Neuronal stem cell (in vitro differentiated cells): ENCODE data around the gene LEO1.

ENCODE experiments used
- DNase-seq: peaks from one replicate; pipeline ENCODE4 v3.0.0-alpha.2; 2013; ENCODE audit warnings: low spot score
- H2AFZ ChIP-seq: one replicate; pipeline ENCODE4 v1.6.1; 2013; ENCODE audit warnings: mild to moderate bottlenecking, low read length, inconsistent platforms
- H2AK5ac ChIP-seq: 2 replicates; pipeline ENCODE4 v1.6.1; 2013; ENCODE audit warnings: low read depth, mild to moderate bottlenecking, inconsistent platforms, low read length, moderate library complexity, mixed read lengths
- H2BK120ac ChIP-seq: 2 replicates; pipeline ENCODE4 v1.6.1; 2013; ENCODE audit warnings: low read depth, mild to moderate bottlenecking, inconsistent platforms, low read length, moderate library complexity, mixed read lengths
- H2BK12ac ChIP-seq: one replicate; pipeline ENCODE4 v1.6.1; 2013; ENCODE audit warnings: low read length, inconsistent platforms
- H2BK15ac ChIP-seq: 2 replicates; pipeline ENCODE4 v1.6.1; 2013; ENCODE audit warnings: mild to moderate bottlenecking, low read length, inconsistent platforms, mixed read lengths
- H2BK5ac ChIP-seq: one replicate; pipeline ENCODE4 v1.6.1; 2013; ENCODE audit warnings: inconsistent platforms, mild to moderate bottlenecking, low read length, moderate library complexity
- H3K14ac ChIP-seq: one replicate; pipeline ENCODE4 v1.6.1; 2013; ENCODE audit warnings: low read length, inconsistent platforms
- H3K18ac ChIP-seq: 2 replicates; pipeline ENCODE4 v1.6.1; 2013; ENCODE audit warnings: low read length, inconsistent platforms
- H3K23ac ChIP-seq: 2 replicates; pipeline ENCODE4 v1.6.1; 2013; ENCODE audit warnings: low read depth, mild to moderate bottlenecking, mixed read lengths, low read length, inconsistent platforms; ENCODE audit not compliant: poor library complexity
- H3K27ac ChIP-seq: replicated peaks from 3 replicates; pipeline ENCODE4 v1.5.1; 2013; ENCODE audit warnings: low read length, inconsistent platforms
- H3K27me3 ChIP-seq, 3 experiments: 2 replicates each; pipeline ENCODE4 v1.6.1; 2013; ENCODE audit warnings: low read length in 3 of 3, mild to moderate bottlenecking in 2 of 3, inconsistent platforms in 1 of 3, low read depth in 1 of 3, mixed read lengths in 1 of 3, moderate library complexity in 1 of 3; ENCODE audit not compliant: control insufficient read depth in 3 of 3, insufficient read depth in 3 of 3
- H3K36me3 ChIP-seq, 2 donors: replicated peaks in 1 of 2; 2 replicates each; pipeline ENCODE4 v1.6.1; 2013; ENCODE audit warnings: low read length in 2 of 2; ENCODE audit not compliant: control insufficient read depth in 2 of 2, insufficient read depth in 2 of 2
- H3K4ac ChIP-seq: 2 replicates; pipeline ENCODE4 v1.6.1; 2013; ENCODE audit warnings: inconsistent platforms, mild to moderate bottlenecking, low read length, moderate library complexity
- H3K4me1 ChIP-seq, 2 donors: 1 replicate in 1 of 2; 2 replicates in 1 of 2; pipeline ENCODE4 v1.6.1; 2013; ENCODE audit warnings: low read length in 2 of 2, low read depth in 1 of 2; ENCODE audit not compliant: control insufficient read depth in 2 of 2, insufficient read depth in 1 of 2
- H3K4me2 ChIP-seq: one replicate; pipeline ENCODE4 v1.6.1; 2013; ENCODE audit warnings: mild to moderate bottlenecking, low read length, inconsistent platforms; ENCODE audit not compliant: insufficient read depth, poor library complexity, severe bottlenecking
- H3K4me3 ChIP-seq, 2 donors: 2 replicates each; pipeline ENCODE4 v1.5.1; 2013; ENCODE audit warnings: low read length in 2 of 2, mild to moderate bottlenecking in 2 of 2, inconsistent platforms in 1 of 2, moderate library complexity in 1 of 2
- H3K79me1 ChIP-seq: one replicate; pipeline ENCODE4 v1.6.1; 2013; ENCODE audit warnings: low read depth, mild to moderate bottlenecking, inconsistent platforms, low read length, moderate library complexity
- H3K9ac ChIP-seq: one replicate; pipeline ENCODE4 v1.6.1; 2013; ENCODE audit warnings: mild to moderate bottlenecking, low read depth, low read length, inconsistent platforms; ENCODE audit not compliant: poor library complexity
- H3K9me3 ChIP-seq, 2 donors: replicated peaks in 1 of 2; 2 replicates each; pipeline versions ENCODE3 to v1.6.1; 2013; ENCODE audit warnings: low read length in 2 of 2, mild to moderate bottlenecking in 2 of 2, inconsistent platforms in 1 of 2, low read depth in 1 of 2, mixed read lengths in 1 of 2, moderate library complexity in 1 of 2; ENCODE audit not compliant: control insufficient read depth in 2 of 2, insufficient read depth in 1 of 2
- H4K8ac ChIP-seq: one replicate; pipeline ENCODE4 v1.6.1; 2013; ENCODE audit warnings: low read depth, mild to moderate bottlenecking, inconsistent platforms, low read length, moderate library complexity
- H4K91ac ChIP-seq: one replicate; pipeline ENCODE4 v1.6.1; 2013; ENCODE audit warnings: low read length, low read depth, mild to moderate bottlenecking, inconsistent platforms; ENCODE audit not compliant: poor library complexity
- WGBS, 2 donors: extraction: QIAGEN DNeasy Blood & Tissue Kit; methylation state at CpG; one replicate each; pipeline ENCODE4 v1.1.7; 2013; ENCODE audit warnings: missing lambda C conversion rate in 2 of 2, mixed read lengths in 1 of 2; ENCODE audit not compliant: insufficient read length in 2 of 2, insufficient replicate concordance in 1 of 2; ENCODE audit errors: extremely low coverage in 2 of 2; 5-methylcytosine and 5-hydroxymethylcytosine counted together

LEO1 gene

GRCh38 chr15:51965691-51966090 is 5.9 kb downstream of the LEO1 start:
- Histone ChIP-seq H3K4ac (no peak overlapping the region), H3K23ac (no peak overlapping the region), H3K14ac (no peak overlapping the region), H2AFZ (no peak overlapping the region), H2BK120ac (no peak overlapping the region), H4K8ac (no peak overlapping the region), H3K9me3 (peaks cover 0 to 10% of the 10 kb centered on the region in 2 donors), H2BK12ac (no peak overlapping the region), H3K27me3 (no peaks in the 10 kb centered on the region), H3K79me1 (peaks cover 5% of the 10 kb centered on the region), H3K4me2 (no peak overlapping the region), H3K18ac (no peak overlapping the region), H2BK5ac (no peak overlapping the region), H2AK5ac (no peak overlapping the region), H3K9ac (no peak overlapping the region), H2BK15ac (no peak overlapping the region), H3K4me1 (no peaks in the 10 kb centered on the region), H3K4me3 (no peak overlapping the region), H4K91ac (no peak overlapping the region), H3K27ac (no peak overlapping the region), H3K36me3 (peaks cover 12 to 50% of the 10 kb centered on the region in 2 donors)
- no CpG with 5 or more reads among the region's 4 CpGs for WGBS, 2 donors
- DNase-seq = no peak

GRCh38 chr15:51955504-51955903 is 16.1 kb downstream of the LEO1 start:
- Histone ChIP-seq H3K23ac (no peak overlapping the region), H3K4me1 (no peaks in the 10 kb centered on the region), H3K36me3 (peaks cover 22 to 98% of the 10 kb centered on the region in 2 donors), H3K9me3 (no peaks in the 10 kb centered on the region), H2BK15ac (no peak overlapping the region), H3K14ac (no peak overlapping the region), H3K4ac (no peak overlapping the region), H2AFZ (no peak overlapping the region), H3K27ac (no peak overlapping the region), H2BK12ac (no peak overlapping the region), H4K8ac (no peak overlapping the region), H3K27me3 (no peaks in the 10 kb centered on the region), H3K4me2 (no peak overlapping the region), H3K9ac (no peak overlapping the region), H3K18ac (no peak overlapping the region), H3K4me3 (no peak overlapping the region), H2BK120ac (no peak overlapping the region), H3K79me1 (no peaks in the 10 kb centered on the region), H2BK5ac (no peak overlapping the region), H2AK5ac (no peak overlapping the region), H4K91ac (no peak overlapping the region)
- WGBS, 2 donors = no CpG with 5 or more reads among the region's 3 CpGs
- DNase-seq = no peak

- peaks cover 33 to 97% of the 10 kb centered on the region in 2 donors for H3K36me3 ChIP-seq
- DNase-seq = no peak
Measured at GRCh38 chr15:51952805-51953204, 18.8 kb downstream of the LEO1 start.

GRCh38 chr15:51947124-51947523 is 24.5 kb downstream of the LEO1 start:
- H2BK120ac ChIP-seq = no peak overlapping the region
- no CpG with 5 or more reads among the region's 2 CpGs for WGBS, 2 donors
- H4K8ac ChIP-seq = no peak overlapping the region

More at GRCh38 chr15:51952805-51953204, 18.8 kb downstream of the LEO1 start:
- Histone ChIP-seq H3K79me1 (no peaks in the 10 kb centered on the region), H4K8ac (no peak overlapping the region), H3K4ac (no peak overlapping the region), H3K9me3 (no peaks in the 10 kb centered on the region), H4K91ac (no peak overlapping the region), H3K18ac (no peak overlapping the region), H3K4me1 (no peaks in the 10 kb centered on the region), H3K27ac (no peak overlapping the region), H3K9ac (no peak overlapping the region), H3K27me3 (no peaks in the 10 kb centered on the region), H2AK5ac (no peak overlapping the region), H3K14ac (no peak overlapping the region), H2BK120ac (no peak overlapping the region), H2BK15ac (no peak overlapping the region), H3K23ac (no peak overlapping the region), H3K4me2 (no peak overlapping the region), H2BK5ac (no peak overlapping the region), H3K4me3 (no peak overlapping the region), H2BK12ac (no peak overlapping the region), H2AFZ (no peak overlapping the region)
- WGBS, 2 donors = no CpG with 5 or more reads among the region's 3 CpGs

More at GRCh38 chr15:51947124-51947523, 24.5 kb downstream of the LEO1 start:
- Histone ChIP-seq H3K4me3 (no peak overlapping the region), H3K4ac (no peak overlapping the region), H3K14ac (no peak overlapping the region), H2BK15ac (no peak overlapping the region), H3K27ac (no peak overlapping the region), H3K9me3 (no peaks in the 10 kb centered on the region), H2BK12ac (no peak overlapping the region), H3K79me1 (no peaks in the 10 kb centered on the region), H3K4me1 (no peaks in the 10 kb centered on the region), H2AFZ (no peak overlapping the region), H3K9ac (no peak overlapping the region), H3K18ac (no peak overlapping the region), H2AK5ac (no peak overlapping the region), H3K27me3 (no peaks in the 10 kb centered on the region), H4K91ac (no peak overlapping the region), H3K36me3 (peaks cover 32 to 91% of the 10 kb centered on the region in 2 donors), H2BK5ac (no peak overlapping the region), H3K23ac (no peak overlapping the region), H3K4me2 (no peak overlapping the region)
- no peak for DNase-seq
